Stimulated activated CD4-positive, alpha-beta T cell treated with anti-CD3 and anti-CD28 coated beads, Interleukin-15, amount 100 ng/mL, for 24 hours (primary cell): ENCODE measurements around the gene MAT1A.

ENCODE experiments used
- DNase-seq: peaks from one replicate; pipeline ENCODE4 v3.0.0-alpha.2; 2020

The MAT1A gene

GRCh38 chr10:80281784-80282765 lies 7.4 kb downstream of the MAT1A start:
- no peak for DNase-seq

GRCh38 chr10:80281292-80281691 lies 8.2 kb downstream of the MAT1A start:
- no peak for DNase-seq

GRCh38 chr10:80280071-80280800 lies 9.2 kb downstream of the MAT1A start:
- no peak for DNase-seq

GRCh38 chr10:80279146-80279545 lies 10.3 kb downstream of the MAT1A start:
- no peak for DNase-seq

GRCh38 chr10:80278480-80278879 lies 11.0 kb downstream of the MAT1A start:
- no peak for DNase-seq

- no peak for DNase-seq
Observed at GRCh38 chr10:80277567-80278250, 11.7 kb downstream of the MAT1A start.

- no peak for DNase-seq
Observed at GRCh38 chr10:80277016-80277415, 12.4 kb downstream of the MAT1A start.

- no peak for DNase-seq
Observed at GRCh38 chr10:80276335-80276734, 13.1 kb downstream of the MAT1A start.

GRCh38 chr10:80275756-80276155 lies 13.7 kb downstream of the MAT1A start:
- no peak for DNase-seq

GRCh38 chr10:80275135-80275498 lies 14.3 kb downstream of the MAT1A start:
- DNase-seq: no peak

- DNase-seq: no peak
Observed at GRCh38 chr10:80274396-80275134, 14.9 kb downstream of the MAT1A start.

- no peak for DNase-seq
Observed at GRCh38 chr10:80273523-80274170, 15.8 kb downstream of the MAT1A start.

GRCh38 chr10:80272793-80273522 lies 16.5 kb downstream of the MAT1A start:
- no peak for DNase-seq

GRCh38 chr10:80271416-80271815 lies 18.0 kb downstream of the MAT1A start:
- no peak for DNase-seq

- DNase-seq: no peak
Observed at GRCh38 chr10:80270887-80271286, 18.6 kb downstream of the MAT1A start.

- no peak for DNase-seq
Observed at GRCh38 chr10:80268938-80269588, 20.4 kb downstream of the MAT1A start.

- no peak for DNase-seq
Observed at GRCh38 chr10:80268266-80268665, 21.2 kb downstream of the MAT1A start.

- DNase-seq: no peak
Observed at GRCh38 chr10:80266513-80266863, 23.0 kb downstream of the MAT1A start.

- DNase-seq: no peak
Observed at GRCh38 chr10:80265740-80266512, 23.5 kb downstream of the MAT1A start.
